ENCODE data around the gene GALR1. TPM values are rescaled to one million over a fixed set of nuclear protein-coding genes. Genes with fewer than 3 reads are reported as not detected.

The GALR1 gene
- total RNA-seq, 1 experiment from 2014 or later: 0.11 TPM

DNA sequence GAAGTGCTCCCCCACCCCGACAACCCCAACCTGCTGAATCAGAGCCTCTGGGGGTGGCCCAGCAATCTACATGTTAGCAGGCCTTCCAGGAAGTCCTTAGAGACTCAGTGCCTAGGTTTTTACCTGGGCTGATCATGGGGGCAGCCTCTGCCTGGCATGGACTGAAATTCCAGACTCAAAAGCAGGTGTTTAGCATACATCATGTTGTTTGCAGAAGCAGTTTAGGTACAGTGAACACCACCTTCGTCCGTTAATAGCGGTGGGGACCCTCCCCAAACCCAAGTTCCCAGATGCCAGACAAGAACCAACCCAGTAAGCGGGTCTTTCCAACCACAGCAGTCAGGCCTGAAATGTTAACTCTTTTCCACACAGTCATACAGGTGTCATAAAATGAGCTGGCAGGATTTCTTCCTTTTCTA is 26.4 kb upstream of the GALR1 start:
- ATAC-seq (peak; percentile 72), DNase-seq (ENCODE audit: low spot score) (no peak)
- peaks cover 5% of the 10 kb centered on the region for H3K4me1 Mint-ChIP-seq
- H3K36me3 Mint-ChIP-seq: no peaks in the 10 kb centered on the region
- ChIA-PET CTCF (interaction anchor here (1.7 kb wide), 1 partner anchor 11 kb away, joined by 7 read pairs; no protein-coding TSS in a partner anchor), POLR2A (no interaction called here)
- no peak overlapping the region for H3K27ac Mint-ChIP-seq
- no peak for TF ChIP-seq ZNF219 (CRISPR knock-in tag; IDR thresholded peaks at IDR 0.05; ENCODE audit: borderline replicate concordance)
- no peaks in the 10 kb centered on the region for H3K27me3 Mint-ChIP-seq (ENCODE audit: low read depth)
- H3K9me3 Mint-ChIP-seq: peaks cover 5% of the 10 kb centered on the region
- H3K4me3 Mint-ChIP-seq: no peak overlapping the region

DNA sequence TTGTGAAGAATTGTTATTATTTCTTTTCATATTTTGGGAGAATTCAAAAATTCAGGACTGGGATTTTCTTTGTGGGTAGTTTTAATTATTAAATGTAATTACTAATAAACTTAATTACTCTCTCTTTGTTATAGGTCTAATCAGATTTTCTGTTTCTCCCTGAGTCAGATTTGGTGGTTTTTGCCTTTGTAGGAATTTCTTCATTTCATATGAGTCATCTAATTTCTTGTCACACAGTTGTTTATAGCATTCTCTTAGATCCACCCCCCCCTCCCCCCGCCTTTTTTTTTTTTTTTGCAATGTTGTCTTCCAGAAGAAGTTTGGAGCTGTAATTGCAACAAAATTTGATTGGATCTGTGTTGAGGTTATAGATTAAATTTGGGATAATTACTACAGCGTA is 26.0 kb upstream of the GALR1 start:
- CTCF ChIA-PET: no interaction called here
- no peak overlapping the region for H3K4me3 Mint-ChIP-seq
- DNase-seq (ENCODE audit: low spot score) (no peak), ATAC-seq (no peak)
- H3K4me1 Mint-ChIP-seq: peaks cover 5% of the 10 kb centered on the region
- peaks cover 5% of the 10 kb centered on the region for H3K9me3 Mint-ChIP-seq
- H3K27ac Mint-ChIP-seq: no peak overlapping the region
- TF ChIP-seq TP53 (CRISPR knock-in tag; IDR thresholded peaks at IDR 0.05) (no peak), GRHL2 (CRISPR knock-in tag; IDR thresholded peaks at IDR 0.05; ENCODE audit: insufficient replicate concordance, severe bottlenecking) (no peak), FOXJ3 (CRISPR knock-in tag; IDR thresholded peaks at IDR 0.05; ENCODE audit: borderline replicate concordance) (no peak), KAT7 (CRISPR knock-in tag; IDR thresholded peaks at IDR 0.05; ENCODE audit: borderline replicate concordance) (no peak), ZNF671 (CRISPR knock-in tag; IDR thresholded peaks at IDR 0.05) (no peak), PRRX2 (CRISPR knock-in tag; IDR thresholded peaks at IDR 0.05) (no peak)
- TF ChIP-seq, protein P1, sequence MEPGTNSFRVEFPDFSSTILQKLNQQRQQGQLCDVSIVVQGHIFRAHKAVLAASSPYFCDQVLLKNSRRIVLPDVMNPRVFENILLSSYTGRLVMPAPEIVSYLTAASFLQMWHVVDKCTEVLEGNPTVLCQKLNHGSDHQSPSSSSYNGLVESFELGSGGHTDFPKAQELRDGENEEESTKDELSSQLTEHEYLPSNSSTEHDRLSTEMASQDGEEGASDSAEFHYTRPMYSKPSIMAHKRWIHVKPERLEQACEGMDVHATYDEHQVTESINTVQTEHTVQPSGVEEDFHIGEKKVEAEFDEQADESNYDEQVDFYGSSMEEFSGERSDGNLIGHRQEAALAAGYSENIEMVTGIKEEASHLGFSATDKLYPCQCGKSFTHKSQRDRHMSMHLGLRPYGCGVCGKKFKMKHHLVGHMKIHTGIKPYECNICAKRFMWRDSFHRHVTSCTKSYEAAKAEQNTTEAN (CRISPR knock-in tag; IDR thresholded peaks at IDR 0.05): no peak
- TF ChIP-seq, protein P2, sequence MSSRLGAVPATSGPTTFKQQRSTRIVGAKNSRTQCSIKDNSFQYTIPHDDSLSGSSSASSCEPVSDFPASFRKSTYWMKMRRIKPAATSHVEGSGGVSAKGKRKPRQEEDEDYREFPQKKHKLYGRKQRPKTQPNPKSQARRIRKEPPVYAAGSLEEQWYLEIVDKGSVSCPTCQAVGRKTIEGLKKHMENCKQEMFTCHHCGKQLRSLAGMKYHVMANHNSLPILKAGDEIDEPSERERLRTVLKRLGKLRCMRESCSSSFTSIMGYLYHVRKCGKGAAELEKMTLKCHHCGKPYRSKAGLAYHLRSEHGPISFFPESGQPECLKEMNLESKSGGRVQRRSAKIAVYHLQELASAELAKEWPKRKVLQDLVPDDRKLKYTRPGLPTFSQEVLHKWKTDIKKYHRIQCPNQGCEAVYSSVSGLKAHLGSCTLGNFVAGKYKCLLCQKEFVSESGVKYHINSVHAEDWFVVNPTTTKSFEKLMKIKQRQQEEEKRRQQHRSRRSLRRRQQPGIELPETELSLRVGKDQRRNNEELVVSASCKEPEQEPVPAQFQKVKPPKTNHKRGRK (CRISPR knock-in tag; IDR thresholded peaks at IDR 0.05; ENCODE audit: borderline replicate concordance): no peak
- no peaks in the 10 kb centered on the region for H3K27me3 Mint-ChIP-seq (ENCODE audit: low read depth)
- H3K36me3 Mint-ChIP-seq: no peaks in the 10 kb centered on the region
- POLR2A ChIA-PET: no interaction called here

DNA sequence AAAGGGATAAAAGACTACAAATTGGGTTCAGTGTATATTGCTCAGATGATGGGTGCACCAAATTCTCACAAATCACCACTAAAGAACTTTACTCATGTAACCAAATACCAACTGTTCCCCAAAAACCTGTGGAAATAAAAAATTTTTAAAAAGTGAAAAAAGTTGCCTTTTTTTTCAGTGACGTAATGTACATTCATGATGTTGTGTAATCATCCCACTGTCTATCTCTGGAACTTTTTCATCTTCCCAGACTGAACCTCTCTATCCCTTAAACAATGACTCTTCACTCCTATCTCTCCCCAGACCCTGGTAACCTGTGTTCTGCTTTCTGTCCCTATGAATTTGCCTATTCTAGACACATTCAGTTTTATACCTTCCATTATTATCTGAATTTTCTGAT is 19.0 kb upstream of the GALR1 start:
- no peak for DNase-seq (ENCODE audit: low spot score)
- ChIA-PET CTCF (no interaction called here), POLR2A (no interaction called here)
- ATAC-seq: no peak
- no peaks in the 10 kb centered on the region for H3K27me3 Mint-ChIP-seq (ENCODE audit: low read depth)
- H3K36me3 Mint-ChIP-seq: peaks cover 5% of the 10 kb centered on the region
- peaks cover 16% of the 10 kb centered on the region for H3K9me3 Mint-ChIP-seq
- H3K4me1 Mint-ChIP-seq: no peaks in the 10 kb centered on the region
- H3K27ac Mint-ChIP-seq: no peak overlapping the region
- no peak overlapping the region for H3K4me3 Mint-ChIP-seq
- TF ChIP-seq ZNF121 (CRISPR knock-in tag; IDR thresholded peaks at IDR 0.05) (no peak), CBFB (CRISPR knock-in tag; IDR thresholded peaks at IDR 0.05; ENCODE audit: low read depth) (no peak), NFE2L1 (CRISPR knock-in tag; IDR thresholded peaks at IDR 0.05) (no peak), EMX1 (CRISPR knock-in tag; IDR thresholded peaks at IDR 0.05) (no peak), OVOL2 (CRISPR knock-in tag; IDR thresholded peaks at IDR 0.05; ENCODE audit: borderline replicate concordance) (no peak), CREB1 (CRISPR knock-in tag; IDR thresholded peaks at IDR 0.05) (no peak), IRF2 (CRISPR knock-in tag; IDR thresholded peaks at IDR 0.05; ENCODE audit: borderline replicate concordance, low read depth) (no peak), ZNF317 (CRISPR knock-in tag; IDR thresholded peaks at IDR 0.05; ENCODE audit: borderline replicate concordance, low read depth) (no peak), MXD4 (CRISPR knock-in tag; IDR thresholded peaks at IDR 0.05; ENCODE audit: borderline replicate concordance) (no peak)
- TF ChIP-seq, protein P3, sequence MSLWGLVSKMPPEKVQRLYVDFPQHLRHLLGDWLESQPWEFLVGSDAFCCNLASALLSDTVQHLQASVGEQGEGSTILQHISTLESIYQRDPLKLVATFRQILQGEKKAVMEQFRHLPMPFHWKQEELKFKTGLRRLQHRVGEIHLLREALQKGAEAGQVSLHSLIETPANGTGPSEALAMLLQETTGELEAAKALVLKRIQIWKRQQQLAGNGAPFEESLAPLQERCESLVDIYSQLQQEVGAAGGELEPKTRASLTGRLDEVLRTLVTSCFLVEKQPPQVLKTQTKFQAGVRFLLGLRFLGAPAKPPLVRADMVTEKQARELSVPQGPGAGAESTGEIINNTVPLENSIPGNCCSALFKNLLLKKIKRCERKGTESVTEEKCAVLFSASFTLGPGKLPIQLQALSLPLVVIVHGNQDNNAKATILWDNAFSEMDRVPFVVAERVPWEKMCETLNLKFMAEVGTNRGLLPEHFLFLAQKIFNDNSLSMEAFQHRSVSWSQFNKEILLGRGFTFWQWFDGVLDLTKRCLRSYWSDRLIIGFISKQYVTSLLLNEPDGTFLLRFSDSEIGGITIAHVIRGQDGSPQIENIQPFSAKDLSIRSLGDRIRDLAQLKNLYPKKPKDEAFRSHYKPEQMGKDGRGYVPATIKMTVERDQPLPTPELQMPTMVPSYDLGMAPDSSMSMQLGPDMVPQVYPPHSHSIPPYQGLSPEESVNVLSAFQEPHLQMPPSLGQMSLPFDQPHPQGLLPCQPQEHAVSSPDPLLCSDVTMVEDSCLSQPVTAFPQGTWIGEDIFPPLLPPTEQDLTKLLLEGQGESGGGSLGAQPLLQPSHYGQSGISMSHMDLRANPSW (CRISPR knock-in tag; conservative IDR thresholded peaks at IDR 0.05; ENCODE audit: low read depth): no peak
- TF ChIP-seq, protein P4, sequence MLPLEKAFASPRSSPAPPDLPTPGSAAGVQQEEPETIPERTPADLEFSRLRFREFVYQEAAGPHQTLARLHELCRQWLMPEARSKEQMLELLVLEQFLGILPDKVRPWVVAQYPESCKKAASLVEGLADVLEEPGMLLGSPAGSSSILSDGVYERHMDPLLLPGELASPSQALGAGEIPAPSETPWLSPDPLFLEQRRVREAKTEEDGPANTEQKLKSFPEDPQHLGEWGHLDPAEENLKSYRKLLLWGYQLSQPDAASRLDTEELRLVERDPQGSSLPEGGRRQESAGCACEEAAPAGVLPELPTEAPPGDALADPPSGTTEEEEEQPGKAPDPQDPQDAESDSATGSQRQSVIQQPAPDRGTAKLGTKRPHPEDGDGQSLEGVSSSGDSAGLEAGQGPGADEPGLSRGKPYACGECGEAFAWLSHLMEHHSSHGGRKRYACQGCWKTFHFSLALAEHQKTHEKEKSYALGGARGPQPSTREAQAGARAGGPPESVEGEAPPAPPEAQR (CRISPR knock-in tag; IDR thresholded peaks at IDR 0.05): no peak
- TF ChIP-seq, protein P5, sequence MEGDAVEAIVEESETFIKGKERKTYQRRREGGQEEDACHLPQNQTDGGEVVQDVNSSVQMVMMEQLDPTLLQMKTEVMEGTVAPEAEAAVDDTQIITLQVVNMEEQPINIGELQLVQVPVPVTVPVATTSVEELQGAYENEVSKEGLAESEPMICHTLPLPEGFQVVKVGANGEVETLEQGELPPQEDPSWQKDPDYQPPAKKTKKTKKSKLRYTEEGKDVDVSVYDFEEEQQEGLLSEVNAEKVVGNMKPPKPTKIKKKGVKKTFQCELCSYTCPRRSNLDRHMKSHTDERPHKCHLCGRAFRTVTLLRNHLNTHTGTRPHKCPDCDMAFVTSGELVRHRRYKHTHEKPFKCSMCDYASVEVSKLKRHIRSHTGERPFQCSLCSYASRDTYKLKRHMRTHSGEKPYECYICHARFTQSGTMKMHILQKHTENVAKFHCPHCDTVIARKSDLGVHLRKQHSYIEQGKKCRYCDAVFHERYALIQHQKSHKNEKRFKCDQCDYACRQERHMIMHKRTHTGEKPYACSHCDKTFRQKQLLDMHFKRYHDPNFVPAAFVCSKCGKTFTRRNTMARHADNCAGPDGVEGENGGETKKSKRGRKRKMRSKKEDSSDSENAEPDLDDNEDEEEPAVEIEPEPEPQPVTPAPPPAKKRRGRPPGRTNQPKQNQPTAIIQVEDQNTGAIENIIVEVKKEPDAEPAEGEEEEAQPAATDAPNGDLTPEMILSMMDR (IDR thresholded peaks at IDR 0.05): no peak
- TF ChIP-seq, protein P2 (CRISPR knock-in tag; IDR thresholded peaks at IDR 0.05; ENCODE audit: borderline replicate concordance): no peak
- TF ChIP-seq, protein P6, sequence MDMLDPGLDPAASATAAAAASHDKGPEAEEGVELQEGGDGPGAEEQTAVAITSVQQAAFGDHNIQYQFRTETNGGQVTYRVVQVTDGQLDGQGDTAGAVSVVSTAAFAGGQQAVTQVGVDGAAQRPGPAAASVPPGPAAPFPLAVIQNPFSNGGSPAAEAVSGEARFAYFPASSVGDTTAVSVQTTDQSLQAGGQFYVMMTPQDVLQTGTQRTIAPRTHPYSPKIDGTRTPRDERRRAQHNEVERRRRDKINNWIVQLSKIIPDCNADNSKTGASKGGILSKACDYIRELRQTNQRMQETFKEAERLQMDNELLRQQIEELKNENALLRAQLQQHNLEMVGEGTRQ (CRISPR knock-in tag; IDR thresholded peaks at IDR 0.05): no peak
